ENCODE results near the gene CFAP65.

CFAP65 gene

DNA sequence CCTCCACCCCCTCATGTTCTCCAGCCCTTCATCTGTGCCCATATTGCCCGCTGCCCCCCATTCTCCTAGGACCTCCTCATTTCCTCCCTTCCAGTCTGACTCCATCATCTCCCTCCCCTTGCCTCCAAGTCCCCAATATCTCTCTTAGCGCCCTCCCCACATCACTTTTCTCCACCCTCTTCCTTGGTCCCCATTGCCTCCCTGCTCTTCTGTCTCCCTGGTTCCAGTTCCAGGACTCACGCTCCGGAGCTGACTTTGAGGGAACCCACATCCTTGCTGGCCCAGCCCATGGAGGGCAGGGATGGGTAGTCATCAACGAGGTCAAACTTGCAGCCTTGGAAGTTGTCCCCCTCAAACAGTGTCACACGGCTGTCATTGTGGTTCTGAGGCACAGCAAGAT, 50.7 kb downstream of the CFAP65 start:
- DNase-seq, result no peak

DNA sequence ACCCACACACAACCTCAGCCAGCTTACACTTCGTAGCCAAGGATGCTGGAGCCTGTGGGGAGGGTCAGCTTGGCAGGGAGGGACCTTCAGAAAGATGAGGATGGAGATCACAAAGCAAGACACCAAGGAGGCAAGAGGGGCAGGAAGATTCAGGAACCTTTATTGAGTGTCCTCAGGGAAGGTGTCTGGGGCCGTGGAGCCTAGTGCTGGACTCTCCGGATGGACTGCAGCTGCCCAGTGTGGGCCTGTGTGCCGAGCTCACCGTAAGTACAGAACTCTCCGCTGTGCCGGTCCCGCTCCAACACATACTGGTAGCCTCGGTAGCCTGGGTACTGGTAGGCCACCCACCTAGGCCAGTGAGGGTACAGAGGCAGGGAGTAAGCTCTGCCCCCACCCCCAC, 51.3 kb downstream of the CFAP65 start:
- DNase-seq, result no peak

DNA sequence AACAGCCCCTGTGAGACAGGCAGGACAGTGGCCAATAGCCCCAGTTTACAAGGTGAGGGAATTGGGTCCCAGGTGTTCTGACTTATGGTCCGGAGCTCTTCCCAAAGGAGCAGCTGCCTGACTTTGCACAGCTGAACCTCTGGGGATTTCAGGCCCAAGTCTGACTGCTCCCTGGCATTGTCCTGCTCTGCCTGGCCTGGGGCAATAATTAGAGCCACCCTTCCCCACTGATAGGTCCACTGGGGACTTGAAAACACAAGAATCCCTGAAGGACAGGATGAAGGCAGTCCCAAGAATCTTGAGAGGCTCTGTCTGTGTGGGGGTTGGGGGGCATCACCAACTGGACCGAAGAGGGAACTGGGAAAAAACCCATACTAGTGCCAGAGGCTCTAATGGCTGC, 52.7 kb downstream of the CFAP65 start:
- DNase-seq, result no peak

DNA sequence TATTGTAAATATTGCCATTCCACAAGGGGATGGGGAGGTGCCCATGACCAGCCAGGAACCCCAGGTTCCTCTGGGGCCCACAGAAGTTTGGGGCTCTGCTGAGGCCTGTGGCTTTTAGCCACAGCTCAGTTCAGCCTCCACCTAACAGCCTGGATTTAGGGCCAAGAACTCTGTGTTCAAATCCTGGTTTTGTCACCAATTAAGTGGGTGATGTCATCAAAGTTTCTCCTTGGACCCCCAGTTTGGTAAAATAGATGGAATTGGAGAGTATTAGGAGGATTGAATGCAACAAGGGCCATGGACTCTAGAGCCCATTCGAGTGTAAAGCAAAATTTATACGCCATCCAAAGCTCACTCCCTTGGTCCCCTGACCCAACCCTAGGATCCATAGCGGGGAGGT, 53.2 kb downstream of the CFAP65 start:
- DNase-seq, result no peak

DNA sequence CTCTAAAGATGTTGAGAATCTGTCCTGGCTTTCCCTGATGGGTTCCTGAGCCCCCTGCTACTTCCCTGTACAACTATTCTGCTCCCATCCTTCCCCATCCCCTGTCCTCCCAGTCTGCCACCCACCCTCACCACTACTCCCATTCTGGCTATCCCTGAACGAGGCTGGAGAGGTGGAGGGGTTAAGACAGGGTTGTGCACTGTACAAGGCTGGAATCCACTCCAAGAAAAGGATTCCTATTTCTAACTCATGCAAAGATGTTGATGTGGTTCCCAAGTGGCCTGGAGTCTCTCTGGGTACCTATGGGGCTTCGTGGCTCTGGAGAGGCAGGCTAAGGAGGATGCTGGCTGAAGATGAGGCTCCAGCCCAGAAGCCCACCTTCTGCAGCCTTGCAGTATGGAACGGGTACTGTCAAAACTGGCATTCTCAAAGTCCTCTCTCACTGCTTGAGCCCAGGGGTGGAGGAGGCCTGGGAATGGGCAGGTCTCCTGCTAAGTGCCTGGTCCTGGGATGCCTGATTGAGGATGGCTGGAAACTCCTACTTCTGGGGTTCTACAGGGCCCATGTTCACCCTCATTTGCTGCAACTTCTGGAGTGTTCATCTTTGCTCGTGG, 55.1 kb downstream of the CFAP65 start:
- no peak for DNase-seq

DNA sequence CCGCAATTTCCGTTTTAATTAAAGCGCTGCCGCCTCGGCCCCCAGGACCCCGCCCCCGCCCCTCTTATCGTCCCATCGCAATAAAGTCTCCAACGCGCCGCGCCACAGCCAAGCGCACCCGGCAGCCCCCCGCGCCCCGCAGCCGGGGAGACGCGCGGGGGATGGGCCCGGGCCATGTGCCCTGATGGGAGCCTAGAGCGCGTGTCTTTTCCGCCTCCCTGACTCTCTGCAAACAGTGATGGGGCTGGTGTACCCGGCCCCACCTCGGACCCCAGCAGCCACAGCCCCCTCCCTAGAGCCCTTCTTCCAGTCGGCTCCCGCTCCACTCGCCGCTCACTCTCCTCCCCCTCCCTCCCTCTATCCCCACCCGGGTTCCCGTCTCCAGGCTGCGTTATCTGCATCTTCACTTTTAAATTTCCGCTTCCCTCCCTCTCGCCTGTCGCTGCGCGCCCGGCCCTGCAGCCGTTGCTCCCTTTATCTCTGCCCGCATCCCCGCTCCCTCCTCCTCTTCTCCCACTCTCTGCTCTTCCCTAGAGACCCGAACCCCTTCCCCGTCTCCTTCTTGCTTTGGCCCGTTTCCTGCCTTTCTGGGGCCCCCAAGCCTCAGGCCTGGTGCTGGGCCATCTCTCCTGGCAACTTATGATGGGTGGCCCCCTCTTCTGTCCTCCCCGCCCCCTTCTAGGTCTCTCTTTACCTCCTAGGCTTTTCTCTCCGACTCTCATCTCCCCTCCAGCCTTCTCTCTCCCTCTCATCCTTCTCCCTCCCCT, 55.8 kb downstream of the CFAP65 start:
- no peak for DNase-seq

DNA sequence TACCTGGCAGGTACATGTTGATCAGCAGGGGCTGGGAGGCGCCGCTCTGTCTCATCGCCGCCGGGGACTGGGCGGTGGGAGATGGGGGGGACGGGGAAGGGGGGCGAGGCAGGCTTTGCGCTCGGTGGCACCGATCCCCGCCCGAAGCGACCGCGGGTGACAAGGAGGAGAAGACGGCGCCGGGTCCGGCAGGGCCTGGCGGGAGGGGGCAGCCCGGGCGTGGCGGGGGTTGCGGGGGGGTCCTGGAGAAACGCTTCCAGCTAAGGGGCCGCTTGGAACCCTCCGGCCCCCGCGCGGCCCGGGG, 56.3 kb downstream of the CFAP65 start, which contains the start of gene FEV:
FEV (minus strand) TSS at position 164 of the 304 bp plus-strand sequence; CDS start at position 55, 109 bp downstream.
- DNase-seq, result no peak

DNA sequence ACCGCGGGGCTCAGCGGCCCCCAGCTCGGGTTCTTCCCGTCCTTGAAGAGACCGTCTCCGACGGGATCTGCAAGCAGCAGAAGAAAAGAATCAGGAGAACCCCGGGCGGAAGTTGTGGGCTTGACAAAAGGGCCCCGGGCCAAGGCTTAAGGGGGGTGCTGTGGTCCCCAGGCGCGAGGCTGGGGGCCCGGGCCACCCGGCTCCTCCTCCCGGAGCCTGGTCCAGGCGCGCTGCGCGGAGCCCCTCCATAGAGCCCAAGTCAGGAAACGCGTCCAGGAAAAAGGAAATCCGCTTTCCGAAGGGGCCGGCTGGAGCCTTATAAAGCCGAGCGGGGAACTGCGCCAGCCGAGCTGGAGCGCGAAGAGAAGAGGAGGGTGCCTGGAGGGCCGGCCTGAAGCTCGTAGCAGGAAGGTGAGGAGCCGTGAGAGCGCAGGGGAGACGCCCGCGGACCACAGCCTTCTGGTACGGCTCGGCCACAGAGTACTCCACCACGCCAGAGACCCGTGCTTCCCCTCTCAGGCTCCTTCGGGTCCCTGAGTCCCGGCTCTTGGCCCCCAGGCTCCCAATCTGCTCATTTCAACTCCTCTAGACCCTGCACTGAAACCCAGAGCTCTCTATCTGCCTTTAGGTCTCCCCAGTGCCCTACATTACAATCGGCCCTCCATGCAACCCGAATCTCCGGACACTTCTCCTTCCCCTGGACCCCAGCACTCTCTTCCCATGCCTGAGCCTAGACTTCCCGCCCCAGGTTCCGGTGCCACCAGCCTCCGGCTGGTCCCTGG, 56.9 kb downstream of the CFAP65 start:
- no peak for DNase-seq

DNA sequence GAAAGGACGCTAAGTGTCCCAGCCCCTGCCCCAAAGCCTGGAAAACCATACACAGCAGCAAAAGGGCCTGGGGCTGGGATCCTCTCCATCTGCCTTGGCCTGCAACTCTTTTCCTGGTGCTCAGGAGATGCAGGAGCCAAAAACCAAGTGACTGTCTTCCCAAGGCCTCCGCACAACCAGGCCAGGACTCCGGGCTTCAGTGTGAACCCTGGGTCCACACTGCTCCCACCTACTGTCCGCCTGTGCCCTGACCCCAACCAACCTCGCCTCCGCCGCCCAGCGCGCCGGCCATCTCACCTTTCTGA, 57.4 kb downstream of the CFAP65 start:
- DNase-seq, result no peak

DNA sequence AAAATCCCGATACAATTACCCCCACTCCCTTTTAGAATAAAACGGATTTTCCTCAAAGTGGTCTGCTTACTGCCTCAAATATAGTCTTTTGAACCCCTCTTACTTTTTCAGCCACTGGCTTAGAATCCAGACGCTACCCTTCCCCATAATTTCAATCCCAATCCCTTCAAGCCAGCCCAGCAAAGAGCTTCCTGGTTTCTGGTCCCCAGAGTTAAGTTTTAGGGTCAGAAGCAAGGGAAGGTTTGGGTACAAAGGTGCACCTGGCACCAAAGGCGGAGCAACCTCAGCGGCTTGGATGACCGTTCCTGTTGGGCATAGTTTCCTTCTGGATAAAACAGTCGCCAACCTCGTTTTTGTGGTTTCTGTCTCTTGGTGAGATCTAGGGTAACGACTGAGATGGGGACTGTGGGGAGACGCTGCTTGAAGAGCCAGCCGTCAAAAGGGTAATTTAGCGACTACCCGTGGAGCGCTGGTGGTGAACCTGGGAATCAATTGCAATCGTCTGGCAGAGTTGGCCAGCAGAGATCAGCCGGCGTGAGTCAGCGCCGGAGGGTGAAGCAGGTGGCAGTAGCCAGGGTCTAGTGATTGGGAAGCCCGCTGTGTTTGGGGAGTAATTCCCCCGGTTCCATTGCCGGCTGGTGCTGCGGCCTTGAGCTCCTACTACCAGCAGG, 57.9 kb downstream of the CFAP65 start:
- DNase-seq, result no peak

DNA sequence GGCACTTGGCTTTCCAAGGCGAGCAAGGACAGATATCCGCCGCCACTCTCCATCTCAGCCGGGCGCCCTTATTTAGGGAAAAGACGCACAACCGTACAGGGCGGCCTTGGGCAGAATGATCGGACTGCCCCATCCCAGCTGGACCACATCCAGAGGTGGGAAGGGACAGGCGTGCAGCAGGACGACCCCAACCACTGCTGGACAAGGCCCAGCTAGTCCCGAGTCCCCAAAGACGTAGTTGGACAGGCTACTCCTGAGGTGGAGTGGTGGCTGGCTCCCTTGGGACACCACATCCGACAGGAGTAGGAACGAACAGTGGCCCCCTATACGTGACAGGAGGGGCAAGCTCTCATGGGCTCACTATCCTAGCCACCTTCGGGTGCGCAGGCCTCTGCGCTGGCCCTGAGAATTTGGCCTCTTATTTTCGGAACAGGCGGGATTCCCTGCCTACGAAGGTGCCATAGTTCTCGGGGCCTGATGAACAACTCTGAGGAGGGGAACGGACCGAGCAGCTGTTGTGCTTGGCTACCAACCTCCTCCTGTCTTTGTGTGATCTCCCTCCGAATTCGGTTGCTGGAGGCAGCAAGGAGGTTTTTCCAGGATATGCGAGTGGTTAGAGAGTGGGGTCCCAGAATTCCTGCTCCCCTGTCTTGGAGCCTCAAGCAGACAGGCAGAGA, 58.6 kb downstream of the CFAP65 start:
- DNase-seq, result no peak

DNA sequence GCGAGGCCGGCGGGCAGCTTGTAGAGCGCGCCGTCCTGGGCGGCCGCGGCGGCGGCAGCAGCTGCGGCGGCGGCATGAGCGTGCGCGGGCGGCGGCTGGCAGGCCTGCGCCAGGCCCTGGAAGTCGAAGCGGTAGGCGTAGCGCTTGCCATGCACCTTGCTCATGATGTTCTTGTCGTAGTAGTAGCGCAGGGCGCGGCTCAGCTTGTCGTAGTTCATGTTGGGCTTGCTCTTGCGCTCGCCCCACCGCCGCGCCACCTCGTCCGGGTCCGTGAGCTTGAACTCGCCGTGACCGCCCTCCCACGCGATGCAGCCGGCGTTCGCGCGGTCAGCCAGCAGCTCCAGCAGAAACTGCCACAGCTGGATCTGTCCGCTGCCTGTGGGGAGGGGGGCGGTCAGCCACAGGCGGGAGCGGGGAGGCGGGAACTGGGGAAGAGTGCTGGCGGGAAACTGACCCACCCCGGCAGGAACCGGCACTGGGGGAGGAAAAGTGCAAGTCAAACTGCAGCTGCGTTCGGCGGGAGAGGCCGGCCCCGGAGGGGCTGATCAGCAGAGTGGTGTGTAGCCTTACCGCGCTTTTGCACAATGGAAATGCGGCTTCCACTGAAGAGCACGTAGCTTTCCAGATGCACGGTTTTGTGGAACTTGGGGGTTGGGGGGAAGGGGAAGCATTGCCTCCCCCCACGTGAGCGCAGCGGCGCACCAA, 59.3 kb downstream of the CFAP65 start:
- no peak for DNase-seq

DNA sequence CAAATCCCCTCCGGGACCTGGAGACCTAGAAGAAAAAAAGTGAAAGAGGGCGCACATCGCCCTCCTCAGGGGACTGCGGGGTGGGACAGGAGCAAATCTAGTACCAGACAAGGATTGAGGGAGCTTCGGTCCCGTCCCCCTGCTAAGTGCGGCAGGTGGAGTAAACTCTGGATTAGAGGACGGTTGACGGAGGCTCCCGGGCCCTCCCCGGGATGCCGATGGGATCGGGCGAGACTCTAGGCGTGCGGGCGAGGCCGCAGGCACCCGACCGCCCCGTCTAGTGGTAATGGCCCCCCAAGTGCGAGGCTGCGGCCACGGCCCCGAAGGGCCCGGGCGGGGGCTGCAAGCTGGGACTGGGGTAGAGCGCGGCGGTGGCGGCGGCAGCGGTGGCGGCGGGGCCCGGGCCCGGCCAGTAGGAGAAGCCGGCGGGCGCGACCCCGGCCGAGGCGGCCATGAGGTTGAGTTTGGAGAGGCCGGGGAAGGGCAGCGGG, 59.9 kb downstream of the CFAP65 start:
- no peak for DNase-seq

DNA sequence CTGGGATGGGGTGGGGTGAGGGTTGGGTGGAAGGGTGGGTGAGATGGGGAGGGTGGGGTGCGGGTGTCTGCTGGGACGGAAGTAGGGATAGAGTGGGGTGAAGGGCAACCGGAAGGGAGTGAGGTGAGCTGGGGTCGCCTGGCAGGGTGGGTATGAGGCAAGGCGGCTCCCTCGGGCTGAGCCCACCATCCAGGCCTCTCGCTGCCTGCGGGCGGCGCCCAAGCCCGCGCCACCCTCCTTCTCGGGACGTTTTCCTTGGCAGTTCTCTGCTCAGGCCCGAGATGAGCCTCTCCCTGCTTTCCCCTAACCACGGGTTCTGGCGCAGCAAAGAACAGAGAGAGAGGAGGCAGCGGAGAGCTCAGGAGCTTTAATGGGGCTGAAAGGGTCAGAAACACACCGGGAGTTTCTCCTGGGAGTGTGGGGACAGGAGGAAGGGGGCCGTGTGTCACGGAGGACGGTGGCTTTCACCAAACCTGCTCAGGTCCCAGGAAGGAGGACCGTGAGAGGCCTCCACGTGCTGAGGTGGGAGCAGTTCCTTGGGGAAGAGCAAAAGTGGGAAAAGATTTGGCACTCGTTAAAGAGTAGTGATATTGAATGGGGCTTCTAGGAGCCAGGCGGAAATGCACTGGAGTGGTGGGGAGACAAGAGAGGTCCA, 60.5 kb downstream of the CFAP65 start:
- DNase-seq, result no peak

DNA sequence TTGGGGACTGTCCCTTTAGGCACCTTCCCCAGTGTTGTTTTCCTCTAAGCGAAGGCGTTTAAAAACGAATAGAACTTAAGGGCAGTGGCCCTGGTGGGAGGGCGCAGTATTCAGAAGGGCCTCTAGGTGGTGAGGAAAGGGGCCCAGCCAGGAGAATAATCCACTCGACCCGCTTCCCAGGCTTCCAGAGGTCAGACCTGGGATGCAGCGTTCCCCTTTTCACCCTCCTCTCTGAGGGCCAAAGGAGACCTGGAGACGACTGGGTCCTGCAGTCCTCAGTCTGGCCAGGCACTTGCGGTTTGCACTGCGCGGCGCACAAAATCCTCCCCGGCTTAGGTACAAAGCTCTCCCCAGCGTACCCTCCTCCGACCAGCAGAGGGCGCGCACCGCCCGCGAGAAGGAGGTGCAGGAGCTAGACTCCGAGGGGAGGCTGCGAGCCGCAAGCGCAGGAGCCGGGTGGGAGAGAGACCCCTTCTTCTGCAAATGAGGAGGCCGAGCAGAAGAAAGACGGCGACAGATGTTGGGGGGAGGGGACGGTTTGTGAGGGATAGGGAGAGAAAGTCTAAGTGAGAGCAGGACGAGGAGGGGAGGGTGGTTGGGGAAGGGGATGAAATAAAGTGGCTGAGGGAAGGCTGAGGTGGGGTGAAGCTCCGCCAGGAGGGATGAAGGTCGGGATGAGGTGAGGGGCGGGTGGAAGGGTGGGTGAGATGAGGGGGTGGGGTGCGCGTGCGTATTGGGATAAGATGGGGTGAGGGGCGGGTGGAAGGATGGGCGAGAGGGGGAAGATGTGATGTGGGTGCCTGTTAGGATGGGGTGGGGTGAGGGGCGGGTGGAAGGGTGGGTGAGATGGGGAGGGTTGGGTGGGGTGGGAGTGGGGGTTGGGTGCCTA, 61.2 kb downstream of the CFAP65 start:
- peak in 1 of 2 experiments; percentile 6 for DNase-seq

DNA sequence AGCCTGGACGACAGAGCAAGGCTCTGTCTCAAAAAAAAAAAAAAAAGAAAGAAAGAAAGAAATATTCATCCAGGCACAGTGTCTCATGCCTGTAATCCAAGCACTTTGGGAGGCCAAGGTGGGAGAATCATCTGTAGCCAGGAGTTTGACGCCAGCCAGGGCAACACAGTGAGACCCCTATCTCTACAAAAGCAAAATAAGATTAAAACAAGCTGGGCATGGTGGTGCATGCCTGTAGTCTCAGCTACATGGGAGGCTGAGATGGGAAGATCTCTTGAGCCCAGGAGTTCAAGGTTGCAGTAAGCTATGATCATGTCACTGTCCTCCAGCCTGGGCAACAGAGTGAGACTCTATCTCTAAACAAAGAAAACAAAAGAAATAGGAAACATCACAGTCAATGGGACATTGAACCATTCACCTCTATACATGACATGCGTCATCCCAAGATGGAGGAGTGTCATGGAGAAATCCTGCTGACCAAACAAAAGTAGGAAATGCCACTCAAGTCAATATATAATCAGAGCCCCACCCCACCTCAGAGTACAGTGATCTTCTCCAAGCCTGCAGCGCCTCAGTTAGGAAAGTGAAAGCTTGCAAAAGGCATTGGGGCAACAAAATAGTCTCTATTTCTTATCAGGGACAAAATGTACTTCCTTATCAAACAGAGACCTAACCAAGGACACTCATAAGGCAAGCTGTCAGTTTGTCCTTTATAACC, 66.1 kb downstream of the CFAP65 start:
- DNase-seq, result no peak

DNA sequence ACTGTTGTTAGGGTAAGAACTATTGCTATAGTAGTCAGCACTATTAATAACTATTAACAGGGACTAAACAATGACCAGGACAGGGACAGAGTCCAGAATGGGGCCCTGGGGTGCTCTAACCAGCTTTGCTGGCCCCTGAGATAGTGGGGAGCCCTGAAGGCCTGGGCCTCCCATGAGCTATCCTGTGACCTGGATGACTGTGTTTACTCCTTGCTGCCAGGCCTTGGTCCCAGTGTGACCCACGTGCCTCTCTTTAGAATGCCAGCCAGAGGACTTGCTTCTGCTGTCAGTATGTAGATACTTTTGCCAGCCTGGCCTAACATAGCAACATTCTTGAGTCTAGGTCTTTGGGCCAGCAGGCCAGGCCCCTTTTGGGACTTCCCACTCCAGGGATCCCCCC, 70.4 kb downstream of the CFAP65 start:
- no peak for DNase-seq

DNA sequence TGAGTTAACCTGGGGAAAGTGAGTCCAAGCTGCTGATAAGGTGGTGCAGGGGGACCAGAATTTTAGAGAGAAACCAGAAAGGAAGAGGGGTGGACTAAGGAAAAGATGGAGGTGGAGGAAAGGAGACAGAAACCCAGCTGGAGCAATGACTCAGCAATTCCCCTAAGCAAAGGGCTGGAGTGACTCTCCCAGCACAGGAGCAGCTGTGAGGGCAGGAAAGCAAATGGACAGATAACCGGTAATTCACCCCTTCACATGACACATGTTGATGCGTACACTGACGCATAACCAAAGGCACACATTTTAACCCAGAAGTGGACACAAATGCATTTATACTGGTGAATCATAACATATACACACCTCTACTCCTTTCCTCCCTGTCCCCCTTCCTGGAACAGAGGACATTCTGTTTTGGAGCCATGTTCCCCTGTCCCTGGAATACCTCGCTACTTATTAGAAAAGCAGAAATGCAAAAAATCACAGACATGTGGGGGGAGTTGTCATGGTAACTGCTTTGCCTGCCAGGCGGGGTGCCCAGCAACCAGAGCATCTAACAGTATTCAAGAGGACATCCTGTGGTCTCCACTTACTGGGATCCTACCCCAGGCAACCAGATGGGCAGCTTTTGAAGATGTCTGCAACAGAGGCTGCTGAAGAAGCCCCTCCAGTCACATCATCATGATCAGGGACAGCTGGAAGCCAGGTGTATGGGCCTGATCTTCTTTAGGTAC, 77.1 kb downstream of the CFAP65 start:
- no peak for DNase-seq

DNA sequence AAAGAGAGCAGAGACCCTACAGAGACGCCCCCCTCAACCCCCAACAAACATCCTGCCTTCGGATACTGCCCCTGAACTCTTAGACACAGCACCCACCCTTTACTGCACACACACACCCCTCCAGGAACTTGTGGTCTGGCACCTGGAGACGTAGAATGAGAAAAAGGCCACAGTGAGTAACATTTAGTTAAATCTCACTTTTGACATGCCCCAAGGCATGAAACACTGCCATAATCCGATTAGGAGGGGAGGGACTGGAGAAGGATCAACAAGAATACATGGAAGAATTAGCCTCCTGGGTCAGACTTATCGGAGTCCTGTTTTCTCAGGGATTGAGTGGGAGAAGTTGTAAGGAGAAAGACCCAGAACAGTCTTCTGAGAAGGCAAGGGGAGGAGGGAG, 77.7 kb downstream of the CFAP65 start:
- no peak for DNase-seq
